GM10847 (cell line): Measurements from ENCODE around the gene SBF1.

Source experiments
- POLR2A ChIP-seq: IDR thresholded peaks from 2 replicates; pipeline ENCODE4 v1.6.1; 2011; ENCODE audit not compliant: insufficient read length; ENCODE audit errors: extremely low read depth

Gene SBF1

GRCh38 chr22:50437511-50438304, 37.1 kb downstream of the SBF1 start:
- no peak for TF ChIP-seq POLR2A

- no peak for TF ChIP-seq POLR2A
Observed at GRCh38 chr22:50436841-50437341, 37.9 kb downstream of the SBF1 start.

- TF ChIP-seq POLR2A: no peak
Observed at GRCh38 chr22:50436015-50436830, 38.6 kb downstream of the SBF1 start.

- no peak for TF ChIP-seq POLR2A
Observed at GRCh38 chr22:50435291-50436014, 39.4 kb downstream of the SBF1 start.

GRCh38 chr22:50434849-50435248, 40.0 kb downstream of the SBF1 start:
- no peak for TF ChIP-seq POLR2A

GRCh38 chr22:50432131-50432876, 42.5 kb downstream of the SBF1 start:
- TF ChIP-seq POLR2A: no peak

GRCh38 chr22:50425179-50425916, 49.5 kb downstream of the SBF1 start:
- no peak for TF ChIP-seq POLR2A

- no peak for TF ChIP-seq POLR2A
Observed at GRCh38 chr22:50423956-50424355, 50.9 kb downstream of the SBF1 start.

- TF ChIP-seq POLR2A: no peak
Observed at GRCh38 chr22:50422961-50423815, 51.6 kb downstream of the SBF1 start.

- TF ChIP-seq POLR2A: no peak
Observed at GRCh38 chr22:50422046-50422445, 52.8 kb downstream of the SBF1 start.

- no peak for TF ChIP-seq POLR2A
Observed at GRCh38 chr22:50420581-50420980, 54.3 kb downstream of the SBF1 start.

- no peak for TF ChIP-seq POLR2A
Observed at GRCh38 chr22:50420015-50420414, 54.8 kb downstream of the SBF1 start.

- no peak for TF ChIP-seq POLR2A
Observed at GRCh38 chr22:50419116-50419515, 55.7 kb downstream of the SBF1 start.
